GM18499 (cell line): ENCODE data around the gene ENTPD2.

Source experiments
- ATAC-seq: cut with Tn5 transposase; IDR thresholded peaks from one replicate; pipeline ENCODE4 v1.9.1; 2021; ENCODE audit warnings: moderate number of reproducible peaks; ENCODE audit not compliant: insufficient read depth, unreplicated experiment

ENTPD2 gene

GRCh38 chr9:137032858-137033257 lies 21.0 kb downstream of the ENTPD2 start:
- no peak for ATAC-seq

- no peak for ATAC-seq
Observed at GRCh38 chr9:137031904-137032640, 21.8 kb downstream of the ENTPD2 start, which contains the start of gene FUT7. FUT7 (minus strand) TSS chr9:137032088; CDS start chr9:137031991, 97 bp downstream.

- no peak for ATAC-seq
Observed at GRCh38 chr9:137030538-137031527, 23.0 kb downstream of the ENTPD2 start.

GRCh38 chr9:137030006-137030405 lies 23.9 kb downstream of the ENTPD2 start:
- no peak for ATAC-seq

GRCh38 chr9:137029058-137029936 lies 24.6 kb downstream of the ENTPD2 start:
- ATAC-seq = no peak

GRCh38 chr9:137028263-137029057 lies 25.4 kb downstream of the ENTPD2 start:
- ATAC-seq = no peak

GRCh38 chr9:137027369-137028262 lies 26.2 kb downstream of the ENTPD2 start, which contains the start of gene ABCA2:
ABCA2 (minus strand) TSS chr9:137028237; CDS start chr9:137028140, 97 bp downstream.
- no peak for ATAC-seq

GRCh38 chr9:137026828-137027227 lies 27.0 kb downstream of the ENTPD2 start:
- no peak for ATAC-seq

- ATAC-seq = no peak
Observed at GRCh38 chr9:137026384-137026783, 27.5 kb downstream of the ENTPD2 start.

GRCh38 chr9:137025517-137025966 lies 28.3 kb downstream of the ENTPD2 start:
- no peak for ATAC-seq

GRCh38 chr9:137023583-137023991 lies 30.3 kb downstream of the ENTPD2 start:
- ATAC-seq = no peak

- ATAC-seq = no peak
Observed at GRCh38 chr9:137023157-137023556, 30.7 kb downstream of the ENTPD2 start.

GRCh38 chr9:137022662-137023008 lies 31.2 kb downstream of the ENTPD2 start:
- ATAC-seq = no peak

- ATAC-seq = no peak
Observed at GRCh38 chr9:137021979-137022661, 31.7 kb downstream of the ENTPD2 start.

- no peak for ATAC-seq
Observed at GRCh38 chr9:137021568-137021978, 32.3 kb downstream of the ENTPD2 start.

- no peak for ATAC-seq
Observed at GRCh38 chr9:137020771-137021567, 32.9 kb downstream of the ENTPD2 start.
